ENCODE data around the gene PYGO2.
"Not testable (repeated sequence)": the region's sequence is repeated elsewhere in the genome, so short reads cannot be mapped to it uniquely, and the experiment has no call there.

The PYGO2 gene

GRCh38 chr1:154982341-154982740, 20.8 kb upstream of the PYGO2 start:
- no peak for DNase-seq (ENCODE audit: low read depth, low spot score)

- no peak for DNase-seq (ENCODE audit: low read depth, low spot score)
Measured at GRCh38 chr1:154978360-154978759, 16.8 kb upstream of the PYGO2 start.

- not testable (repeated sequence) for DNase-seq (ENCODE audit: low read depth, low spot score)
Measured at GRCh38 chr1:154977762-154978161, 16.2 kb upstream of the PYGO2 start.

GRCh38 chr1:154975409-154976059, 14.0 kb upstream of the PYGO2 start:
- no peak for DNase-seq (ENCODE audit: low read depth, low spot score)

GRCh38 chr1:154974808-154975408, 13.3 kb upstream of the PYGO2 start:
- DNase-seq (ENCODE audit: low read depth, low spot score), result peak; percentile 94

- DNase-seq (ENCODE audit: low read depth, low spot score), result peak; percentile 96
Measured at GRCh38 chr1:154974102-154974807, 12.7 kb upstream of the PYGO2 start, which contains the start of gene CKS1B. TSS of gene CKS1B (plus strand) at chr1:154974681. CDS start at chr1:154974746, 65 bp downstream.

- peak; percentile 78 for DNase-seq (ENCODE audit: low read depth, low spot score)
Measured at GRCh38 chr1:154973344-154974101, 11.9 kb upstream of the PYGO2 start.

GRCh38 chr1:154972517-154973343, 11.1 kb upstream of the PYGO2 start:
- no peak for DNase-seq (ENCODE audit: low read depth, low spot score)

GRCh38 chr1:154972213-154972516, 10.6 kb upstream of the PYGO2 start:
- DNase-seq (ENCODE audit: low read depth, low spot score), result no peak

- no peak for DNase-seq (ENCODE audit: low read depth, low spot score)
Measured at GRCh38 chr1:154971341-154971998, 9.9 kb upstream of the PYGO2 start.

- DNase-seq (ENCODE audit: low read depth, low spot score), result no peak
Measured at GRCh38 chr1:154970631-154971340, 9.2 kb upstream of the PYGO2 start, which contains the start of gene SHC1. TSS of gene SHC1 (minus strand) at chr1:154970747. CDS start at chr1:154970526, 221 bp downstream.

GRCh38 chr1:154969860-154970452, 8.4 kb upstream of the PYGO2 start:
- DNase-seq (ENCODE audit: low read depth, low spot score), result no peak

- DNase-seq (ENCODE audit: low read depth, low spot score), result no peak
Measured at GRCh38 chr1:154969246-154969645, 7.7 kb upstream of the PYGO2 start.

GRCh38 chr1:154968731-154969130, 7.1 kb upstream of the PYGO2 start:
- no peak for DNase-seq (ENCODE audit: low read depth, low spot score)

- DNase-seq (ENCODE audit: low read depth, low spot score), result no peak
Measured at GRCh38 chr1:154967331-154967950, 5.9 kb upstream of the PYGO2 start.

GRCh38 chr1:154966111-154966510, 4.5 kb upstream of the PYGO2 start:
- no peak for DNase-seq (ENCODE audit: low read depth, low spot score)

GRCh38 chr1:154964359-154964758, 2.8 kb upstream of the PYGO2 start:
- no peak for DNase-seq (ENCODE audit: low read depth, low spot score)

GRCh38 chr1:154963643-154964042, 2.1 kb upstream of the PYGO2 start:
- DNase-seq (ENCODE audit: low read depth, low spot score), result no peak

- no peak for DNase-seq (ENCODE audit: low read depth, low spot score)
Measured at GRCh38 chr1:154962795-154963330, 1.3 kb upstream of the PYGO2 start.
